K562 (cell line): Measurements from ENCODE around the gene RPL38. TPM values are rescaled to one million over a fixed set of nuclear protein-coding genes. Genes with fewer than 3 reads are reported as not detected.

Experiments
- BHLHE40 ChIP-seq: IDR thresholded peaks from 2 replicates; pipeline ENCODE4 v1.6.1; 2011; ENCODE audit warnings: low read length, improper control_type of control experiment
- TAF7 ChIP-seq: fragments of 450-650 bp; IDR thresholded peaks from 2 replicates; pipeline ENCODE4 v1.6.1; 2016; ENCODE audit warnings: missing genetic modification characterization, missing compliant biosample characterization
- polyA plus RNA-seq, 8 experiments: library from polyadenylated mRNA; depleted of rRNA in 4 of 8; stranded (reverse) in 5 of 8; unstranded in 3 of 8; fragments of >200 nt; fragmentation: Nextera tagmentation in 2 of 8; fragmentation: Illumina TruSeq in 1 of 8; extraction: Ambion mirVana in 2 of 8; extraction: Trizol in 1 of 8; gene quantifications; 2 replicates each; pipeline versions ENCODE4 v1.2.1 to v1.2.3, GENCODE V29; 2011 to 2014; ENCODE audit warnings: inconsistent platforms in 1 of 8, missing spikeins in 1 of 8
- total RNA-seq, 7 experiments: library from RNA; depleted of rRNA in 6 of 7; stranded (reverse); fragments of >200 nt in 6 of 7; fragmentation: Illumina TruSeq in 2 of 7; extraction: Trizol in 2 of 7; gene quantifications; 2 replicates each; pipeline versions ENCODE4 v1.2.1 to v1.2.3, GENCODE V29; 2011 to 2021; ENCODE audit warnings: low replicate concordance in 1 of 7
- TF ChIP-seq, protein P1 (sequence below), 2 experiments: fragments of 450-650 bp; formaldehyde crosslinking in 1 of 2; IDR thresholded peaks; 2 replicates each; pipeline versions ENCODE4 v1.4.0 to v1.6.1; 2014 to 2020; ENCODE audit warnings: mild to moderate bottlenecking in 2 of 2, borderline replicate concordance in 1 of 2, low read depth in 1 of 2

Gene RPL38
- total and polyA plus RNA-seq, 9 of the 15 experiments (the other 6 are each of a cell fraction or from before 2014, with no cell fraction given), result 1,224 to 3,864 (median 1,939) TPM

DNA sequence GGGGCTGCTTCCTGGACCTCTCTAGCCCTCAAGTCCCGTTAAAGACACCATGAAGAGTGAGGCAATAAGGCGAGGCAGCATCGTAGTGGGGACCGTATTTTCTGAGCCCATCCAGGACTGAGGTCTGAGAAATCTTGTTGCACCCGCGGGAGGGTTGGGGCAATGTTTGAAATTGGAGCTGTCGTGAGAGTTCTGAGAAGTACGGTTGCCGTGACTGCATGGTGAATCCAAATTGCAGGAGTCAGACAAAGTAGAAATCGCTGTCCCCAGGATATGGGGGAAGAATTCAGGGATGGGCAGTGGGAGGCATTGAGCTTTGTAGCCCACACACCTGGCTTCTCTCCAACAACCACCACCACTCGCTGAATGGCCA is 42.0 kb upstream of the RPL38 start (continued):
- TF ChIP-seq, protein P1, sequence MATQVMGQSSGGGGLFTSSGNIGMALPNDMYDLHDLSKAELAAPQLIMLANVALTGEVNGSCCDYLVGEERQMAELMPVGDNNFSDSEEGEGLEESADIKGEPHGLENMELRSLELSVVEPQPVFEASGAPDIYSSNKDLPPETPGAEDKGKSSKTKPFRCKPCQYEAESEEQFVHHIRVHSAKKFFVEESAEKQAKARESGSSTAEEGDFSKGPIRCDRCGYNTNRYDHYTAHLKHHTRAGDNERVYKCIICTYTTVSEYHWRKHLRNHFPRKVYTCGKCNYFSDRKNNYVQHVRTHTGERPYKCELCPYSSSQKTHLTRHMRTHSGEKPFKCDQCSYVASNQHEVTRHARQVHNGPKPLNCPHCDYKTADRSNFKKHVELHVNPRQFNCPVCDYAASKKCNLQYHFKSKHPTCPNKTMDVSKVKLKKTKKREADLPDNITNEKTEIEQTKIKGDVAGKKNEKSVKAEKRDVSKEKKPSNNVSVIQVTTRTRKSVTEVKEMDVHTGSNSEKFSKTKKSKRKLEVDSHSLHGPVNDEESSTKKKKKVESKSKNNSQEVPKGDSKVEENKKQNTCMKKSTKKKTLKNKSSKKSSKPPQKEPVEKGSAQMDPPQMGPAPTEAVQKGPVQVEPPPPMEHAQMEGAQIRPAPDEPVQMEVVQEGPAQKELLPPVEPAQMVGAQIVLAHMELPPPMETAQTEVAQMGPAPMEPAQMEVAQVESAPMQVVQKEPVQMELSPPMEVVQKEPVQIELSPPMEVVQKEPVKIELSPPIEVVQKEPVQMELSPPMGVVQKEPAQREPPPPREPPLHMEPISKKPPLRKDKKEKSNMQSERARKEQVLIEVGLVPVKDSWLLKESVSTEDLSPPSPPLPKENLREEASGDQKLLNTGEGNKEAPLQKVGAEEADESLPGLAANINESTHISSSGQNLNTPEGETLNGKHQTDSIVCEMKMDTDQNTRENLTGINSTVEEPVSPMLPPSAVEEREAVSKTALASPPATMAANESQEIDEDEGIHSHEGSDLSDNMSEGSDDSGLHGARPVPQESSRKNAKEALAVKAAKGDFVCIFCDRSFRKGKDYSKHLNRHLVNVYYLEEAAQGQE (IDR thresholded peaks at IDR 0.05; ENCODE audit: borderline replicate concordance), result no peak
- TF ChIP-seq, protein P1 (CRISPR knock-in tag; IDR thresholded peaks at IDR 0.05; ENCODE audit: low read depth), result no peak
- no peak for TF ChIP-seq TAF7
- TF ChIP-seq BHLHE40, result no peak
